ENCODE data around the gene DTHD1.
A peak's percentile ranks its signal among the peaks of the same experiment; 100 is the strongest.

Gene DTHD1

DNA sequence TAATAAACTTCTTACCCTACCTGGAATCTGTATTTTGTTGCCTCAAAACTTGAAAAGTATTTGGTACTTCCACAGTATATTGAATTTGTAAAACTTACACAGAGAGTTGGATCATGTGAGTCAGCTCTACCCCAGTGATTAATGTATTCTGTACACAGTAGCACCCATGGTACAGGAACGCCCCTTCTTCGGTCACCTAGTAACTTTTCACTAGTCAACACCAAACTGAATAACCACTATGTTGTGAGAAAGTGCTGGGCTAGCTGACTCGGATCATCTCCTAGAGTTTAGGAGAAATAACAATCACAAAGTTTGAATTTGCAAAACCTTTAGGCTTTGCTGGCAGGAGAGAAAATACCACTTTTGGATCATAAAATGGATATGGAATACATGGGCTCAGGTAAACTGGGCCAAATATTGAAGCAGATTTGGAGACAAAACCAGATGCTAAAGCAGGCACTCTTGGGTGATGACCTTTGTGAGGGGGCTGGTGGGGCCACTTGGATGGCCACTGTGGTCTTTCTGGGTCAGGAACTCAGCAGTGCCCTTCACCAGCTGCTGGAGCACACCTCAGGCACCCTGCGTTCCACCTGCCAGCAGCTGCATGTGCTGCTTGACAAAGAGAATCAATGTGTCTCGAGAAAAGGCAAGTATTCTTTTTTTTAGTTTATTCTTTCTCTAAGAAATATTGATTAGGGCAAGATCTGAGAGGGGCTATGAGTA, at the start of gene DTHD1:
Gene DTHD1, plus strand, starts transcription at position 233 of the 723 bp plus-strand sequence. Its CDS starts 143 bp downstream, at position 376.
- no peak for DNase-seq

DNA sequence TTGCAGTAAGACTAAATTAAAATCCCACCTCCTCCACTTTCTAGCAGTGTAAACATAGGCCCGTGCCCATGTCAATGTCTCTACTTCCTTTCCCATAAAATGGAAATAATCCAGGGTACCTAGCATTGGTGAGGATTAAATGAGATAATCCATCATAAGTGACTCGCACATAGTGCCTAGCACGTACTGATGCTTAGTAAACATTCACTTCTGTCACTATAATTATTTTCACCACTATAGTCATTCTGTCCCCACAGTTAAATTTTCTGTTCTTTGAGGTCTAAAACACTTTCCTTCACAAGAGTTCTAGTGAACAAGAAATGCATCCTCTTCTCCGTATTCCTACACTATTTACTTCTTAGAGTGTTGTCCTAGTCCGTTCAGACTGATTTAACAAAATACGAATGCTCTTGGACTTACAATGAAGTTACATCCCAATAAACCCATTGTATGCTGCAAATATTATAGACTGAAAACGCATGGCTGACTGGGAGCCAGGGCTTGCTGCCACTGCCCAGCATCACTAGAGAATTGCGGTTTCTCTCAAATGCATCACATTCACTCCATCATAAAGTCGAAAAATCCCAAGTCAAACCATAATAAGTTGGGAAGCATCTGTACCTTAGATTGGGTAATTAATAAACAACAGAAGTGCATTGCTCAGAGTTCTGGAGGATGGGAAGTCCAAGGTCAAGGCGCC, 47.7 kb upstream of the DTHD1 start:
- DNase-seq: no peak

DNA sequence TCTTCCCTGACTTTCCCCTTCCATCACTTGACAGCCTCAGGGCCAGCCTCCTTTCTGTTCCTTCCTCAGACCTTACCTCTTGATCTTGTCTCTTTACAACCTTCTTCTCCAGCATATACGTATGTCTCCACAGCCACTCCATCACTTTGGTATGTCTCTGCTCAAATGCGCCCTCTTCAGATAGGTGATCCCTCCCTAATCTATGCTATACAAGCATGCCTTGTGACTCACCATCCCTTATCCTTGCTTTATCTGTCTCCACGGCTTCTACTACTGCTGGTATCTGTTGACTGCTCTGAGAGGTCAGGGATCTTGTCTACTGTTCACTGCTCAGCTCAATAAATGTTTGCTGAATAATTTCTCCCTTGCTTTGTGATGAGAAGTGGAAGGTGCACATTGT, 46.1 kb upstream of the DTHD1 start:
- DNase-seq: no peak

DNA sequence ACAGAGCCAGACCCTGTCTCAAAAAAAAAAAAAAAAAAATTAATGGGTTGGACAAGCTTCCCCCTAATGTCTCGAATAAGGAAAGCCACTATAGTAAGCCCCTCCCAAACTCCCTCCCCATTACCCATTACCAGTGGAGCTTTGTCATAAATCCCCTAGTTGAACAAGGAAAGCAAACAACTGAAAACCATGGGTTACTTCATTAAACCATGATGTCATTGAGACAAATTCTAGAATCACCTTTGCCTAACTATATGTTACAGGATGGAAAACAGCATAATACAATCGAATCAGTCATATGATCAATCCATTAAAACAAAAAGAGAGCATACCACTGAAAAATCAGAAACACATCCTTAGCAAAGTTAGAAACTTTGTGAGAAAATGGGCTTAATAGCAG, 45.3 kb upstream of the DTHD1 start:
- no peak for DNase-seq

DNA sequence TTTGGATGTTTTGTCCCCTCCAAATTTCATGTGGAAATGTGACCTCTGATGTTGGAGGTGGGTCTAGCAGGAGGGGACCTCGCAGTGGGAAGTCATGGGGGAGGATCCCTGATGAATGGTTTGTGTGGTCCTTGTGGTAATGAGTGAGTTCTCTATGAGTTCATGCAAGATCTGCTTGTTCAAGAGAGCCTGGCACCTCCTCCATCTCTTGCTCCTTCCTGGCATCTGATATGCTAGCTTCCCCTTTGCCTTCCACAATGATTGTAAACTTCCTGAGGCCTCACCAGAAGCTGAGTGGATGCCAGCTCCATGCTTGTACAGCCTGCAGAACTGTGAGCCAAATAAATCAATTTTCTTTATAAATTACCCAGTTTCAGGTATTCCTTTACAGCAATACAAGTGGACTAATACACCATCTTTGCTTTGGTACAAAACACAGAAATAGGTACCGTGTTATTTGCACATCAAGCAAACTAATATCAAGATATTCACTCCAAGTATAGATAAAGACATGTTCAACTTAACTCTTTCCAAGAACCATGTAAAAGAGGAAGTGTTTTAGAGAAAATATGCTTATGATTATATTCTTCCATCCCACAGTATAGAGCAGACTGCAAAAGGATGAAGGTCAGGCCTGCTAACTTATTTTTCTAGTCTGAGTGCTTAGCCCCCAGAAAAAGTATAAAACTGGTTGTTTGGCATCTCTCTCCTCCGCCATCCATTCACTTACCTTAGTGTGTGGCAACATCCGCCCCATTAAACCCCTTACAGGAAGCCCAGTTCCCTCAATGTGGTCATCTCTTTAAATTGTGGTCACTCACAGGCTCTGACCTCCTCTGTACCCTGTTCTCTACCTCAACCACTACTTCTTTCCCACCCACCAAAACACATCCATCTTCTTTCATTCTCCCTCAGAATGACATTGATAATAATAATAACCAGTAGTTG, 43.8 kb upstream of the DTHD1 start:
- no peak for DNase-seq

DNA sequence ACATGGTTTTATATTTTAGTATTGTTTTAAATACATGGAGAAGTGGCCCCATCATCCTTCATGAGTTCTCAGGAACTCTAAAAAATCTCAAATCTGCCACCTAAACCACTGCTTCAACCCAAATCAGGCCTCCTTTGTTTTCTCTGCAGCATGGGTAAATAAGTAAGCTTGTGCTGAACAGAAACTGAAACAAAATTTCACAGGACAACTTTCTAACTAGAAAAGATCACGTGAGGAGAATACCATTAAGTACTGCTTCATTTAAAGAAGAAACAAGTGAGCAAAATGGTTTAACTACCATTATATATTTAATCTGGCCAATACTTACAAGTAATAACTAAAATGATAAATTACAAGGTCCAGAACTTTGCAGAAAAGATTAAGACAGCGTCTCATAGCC, 39.6 kb upstream of the DTHD1 start:
- DNase-seq: no peak

DNA sequence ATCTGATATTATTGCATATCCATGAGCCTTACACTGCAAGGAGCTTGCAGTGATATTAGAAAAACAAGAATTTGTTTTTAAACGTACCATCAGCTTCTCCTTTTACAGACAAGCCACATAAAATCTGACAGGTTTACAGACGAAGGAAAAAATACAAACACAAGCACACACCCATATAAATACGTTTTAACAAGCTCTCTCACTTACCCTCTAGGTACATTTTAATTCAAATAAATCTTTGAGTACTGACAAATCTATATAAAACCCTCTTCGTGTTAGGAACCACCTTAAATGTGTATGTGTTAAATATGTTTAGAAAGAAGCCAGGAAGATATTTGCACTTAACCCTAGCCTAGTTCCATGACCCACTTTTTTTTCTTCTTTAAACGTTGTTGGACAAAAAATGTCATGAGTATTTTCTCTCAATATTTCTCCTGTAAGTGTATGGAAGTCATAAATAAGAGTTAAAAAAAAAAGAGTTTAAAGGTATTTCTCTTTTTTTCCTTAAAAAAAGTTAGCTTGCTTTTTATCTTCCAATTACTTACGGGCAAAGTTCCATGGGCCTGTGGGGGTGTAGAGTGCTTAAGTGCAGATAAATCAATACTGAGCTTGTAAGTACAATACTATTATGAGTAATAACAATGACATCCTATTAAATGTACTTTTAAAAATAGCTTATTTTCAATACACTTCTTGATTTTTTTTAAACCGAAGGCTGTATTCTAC, 38.6 kb upstream of the DTHD1 start:
- DNase-seq: no peak

DNA sequence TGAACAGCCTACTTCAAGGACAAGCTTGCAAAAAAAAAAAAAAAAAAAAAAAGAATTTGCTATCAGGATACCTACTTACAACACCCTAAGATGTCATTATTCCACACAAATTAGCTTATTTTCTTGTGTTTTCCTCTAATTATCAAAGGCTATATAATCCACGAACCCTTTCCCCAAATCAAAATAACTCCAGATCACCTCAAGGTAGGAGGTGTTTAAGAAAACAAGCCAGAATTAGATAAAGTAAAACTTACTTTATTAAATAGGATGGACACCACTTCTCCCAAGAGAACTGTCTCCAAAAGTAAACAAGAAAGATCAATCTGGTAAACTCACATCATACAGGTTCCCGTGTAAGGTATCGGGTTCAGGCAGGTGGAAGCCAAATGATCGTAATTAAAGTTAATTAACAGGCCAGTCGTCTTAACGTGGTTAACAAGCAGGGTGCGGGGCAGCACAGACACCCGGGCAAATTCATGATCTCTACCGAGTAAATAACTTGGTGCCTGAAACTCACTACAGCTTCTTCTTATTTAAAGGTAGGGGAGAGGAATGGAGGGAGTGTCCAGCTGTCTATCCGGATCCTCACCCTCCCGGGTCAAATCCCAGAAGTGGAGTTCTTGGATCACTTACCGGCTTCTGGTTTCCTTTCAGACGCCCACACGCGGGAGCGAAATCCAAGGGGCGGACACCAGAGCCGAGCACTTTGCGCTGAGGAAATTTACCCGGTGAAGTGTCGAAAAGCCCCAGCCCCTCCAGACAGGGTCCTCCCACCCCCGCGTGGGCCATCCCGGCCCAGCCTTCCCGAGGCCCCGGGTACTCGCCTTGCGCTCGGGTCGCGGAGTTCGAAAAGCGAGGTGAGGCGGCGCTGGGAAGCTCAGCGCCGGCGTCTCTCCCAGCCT, 37.8 kb upstream of the DTHD1 start:
- peak; percentile 83 for DNase-seq

DNA sequence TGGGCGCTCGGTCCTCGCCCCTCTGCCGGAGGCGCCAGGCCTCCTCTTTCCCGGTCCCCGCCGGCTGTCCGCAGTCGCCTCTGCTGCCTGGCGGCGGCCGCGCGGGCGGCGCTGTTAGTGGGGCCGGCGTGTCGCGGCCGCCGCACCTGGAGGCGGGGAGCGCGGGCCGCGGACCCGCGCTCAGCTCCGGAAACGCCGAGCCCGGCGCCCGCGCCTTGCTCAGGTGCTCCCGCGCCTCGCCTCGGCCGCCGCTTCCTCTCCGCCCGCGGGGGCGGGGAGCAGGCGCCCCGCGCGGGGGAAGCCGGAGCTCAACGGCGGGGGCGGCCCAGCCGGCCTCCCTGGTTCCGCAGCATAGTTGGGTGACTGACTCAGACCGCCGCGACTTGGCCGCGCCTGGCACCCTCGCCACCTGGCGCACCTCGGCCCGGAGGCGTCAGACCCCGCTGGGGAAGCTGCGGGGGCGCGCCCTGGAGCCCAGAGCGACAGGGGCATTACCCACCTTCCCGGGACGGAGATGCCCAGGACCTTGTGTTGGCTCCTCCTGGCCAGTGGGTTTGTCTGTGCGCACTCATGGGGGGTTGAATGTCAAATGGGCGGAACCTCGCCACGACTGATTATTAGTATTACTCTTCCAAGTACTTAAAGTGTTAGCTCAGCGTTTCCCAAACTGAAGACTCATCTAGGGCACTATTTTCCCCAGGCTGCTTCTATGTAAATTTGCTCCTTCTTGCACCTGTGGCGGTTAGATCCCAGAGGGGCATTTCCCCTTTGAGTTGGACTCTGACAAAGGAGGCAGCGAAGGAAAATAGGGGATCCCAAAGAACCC, 36.9 kb upstream of the DTHD1 start, which contains the start of gene ARAP2:
Gene ARAP2, minus strand, starts transcription at position 258 of the 826 bp plus-strand sequence. CDS start 15,028 bp downstream, outside the sequence.
- peak; percentile 86 for DNase-seq

DNA sequence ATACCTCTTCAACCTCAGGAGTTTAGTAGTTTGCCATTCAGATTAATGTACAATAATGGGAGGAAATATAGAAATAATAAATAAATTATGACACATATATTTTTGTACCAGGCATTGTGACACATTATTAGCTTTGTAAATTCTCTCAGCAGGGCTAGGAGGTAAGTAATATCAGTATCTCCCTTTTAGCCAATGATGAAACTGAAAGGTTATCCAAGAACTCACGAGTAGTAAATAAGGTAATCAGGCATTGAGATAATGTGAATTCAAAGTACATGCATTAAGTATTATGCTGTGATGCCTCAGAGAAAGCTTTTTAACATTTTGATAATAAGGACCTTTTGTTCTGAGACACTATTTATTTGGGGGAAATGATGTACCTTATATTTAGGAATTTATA, 31.8 kb upstream of the DTHD1 start:
- no peak for DNase-seq

DNA sequence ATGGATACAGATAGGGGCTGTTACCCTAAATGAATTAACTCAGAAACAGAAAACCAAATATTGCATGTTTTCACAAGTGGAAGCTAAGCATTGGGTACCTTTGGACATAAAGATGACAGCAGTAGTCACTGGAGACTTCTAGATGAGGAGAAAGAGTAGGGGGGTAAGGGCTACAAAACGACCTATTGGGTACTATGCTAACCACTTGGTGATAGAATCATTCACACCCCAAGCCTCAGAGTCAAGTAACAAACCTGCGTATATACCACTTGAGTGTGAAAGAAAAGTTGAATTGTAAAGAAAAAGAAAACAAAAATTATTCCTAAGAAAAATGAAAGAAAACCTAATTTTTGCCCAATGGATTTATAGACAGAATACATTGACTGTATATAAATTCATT, 29.4 kb upstream of the DTHD1 start:
- DNase-seq: no peak

DNA sequence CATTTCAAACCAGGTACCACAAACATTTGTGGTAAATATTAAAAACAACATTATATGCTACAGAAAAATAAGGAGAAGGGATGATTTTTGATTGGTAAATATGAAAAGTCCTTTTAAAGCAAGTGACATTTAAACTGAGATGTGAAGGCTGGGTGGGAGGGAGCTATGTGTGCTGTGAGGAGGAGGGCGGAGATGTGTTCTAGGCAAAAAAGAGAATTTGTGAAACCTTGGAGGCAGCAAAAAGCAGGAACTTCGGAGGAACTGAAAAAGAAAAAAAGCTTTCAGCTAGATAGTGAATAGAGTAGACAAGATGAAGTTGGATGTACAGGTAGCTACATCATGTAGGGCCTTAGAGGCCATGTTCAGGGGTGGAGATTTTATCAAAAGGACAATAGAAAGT, 27.0 kb upstream of the DTHD1 start:
- no peak for DNase-seq

DNA sequence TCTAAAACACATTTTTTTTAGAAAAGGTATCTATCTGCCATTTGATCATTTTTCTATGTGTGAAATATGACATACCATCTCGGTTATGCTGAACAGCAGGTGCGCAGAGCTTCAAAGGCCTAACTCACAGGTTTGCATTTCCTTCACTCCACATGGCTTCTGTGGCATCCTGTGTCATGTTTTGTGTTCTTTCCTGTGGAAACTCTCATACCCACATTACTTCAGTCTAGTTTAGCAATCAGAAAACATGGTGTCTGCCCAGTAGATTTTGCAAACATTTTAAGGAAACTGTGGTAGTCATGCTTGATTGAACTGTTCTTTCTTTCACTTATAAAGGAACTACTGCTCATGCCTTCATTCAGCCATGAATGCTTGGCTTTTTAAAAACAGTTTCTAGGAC, 25.8 kb upstream of the DTHD1 start:
- no peak for DNase-seq

DNA sequence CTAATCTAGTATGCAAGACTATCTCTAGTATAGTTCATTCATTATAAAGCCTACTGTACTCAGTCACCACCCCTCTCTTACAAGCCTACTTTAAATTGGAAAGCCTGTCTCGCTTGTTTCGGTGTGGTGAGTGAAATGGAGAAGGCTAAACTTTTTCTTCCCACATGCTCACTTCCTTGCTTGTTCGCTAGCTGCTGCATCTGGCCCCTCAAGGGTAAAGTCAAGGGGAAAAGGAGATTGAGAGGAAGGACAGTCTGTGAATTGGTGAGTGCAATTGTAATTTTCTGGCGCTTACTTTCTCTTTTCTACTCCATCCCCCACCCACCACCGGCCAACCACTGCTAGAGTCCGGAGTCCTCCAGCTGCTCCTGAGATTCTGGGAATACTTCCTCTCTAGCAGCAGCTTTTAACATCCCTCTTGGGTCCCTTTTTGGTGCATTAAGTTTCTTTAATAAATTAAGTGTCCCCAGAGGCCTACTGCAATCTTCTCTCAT, 25.0 kb upstream of the DTHD1 start:
- DNase-seq: no peak

DNA sequence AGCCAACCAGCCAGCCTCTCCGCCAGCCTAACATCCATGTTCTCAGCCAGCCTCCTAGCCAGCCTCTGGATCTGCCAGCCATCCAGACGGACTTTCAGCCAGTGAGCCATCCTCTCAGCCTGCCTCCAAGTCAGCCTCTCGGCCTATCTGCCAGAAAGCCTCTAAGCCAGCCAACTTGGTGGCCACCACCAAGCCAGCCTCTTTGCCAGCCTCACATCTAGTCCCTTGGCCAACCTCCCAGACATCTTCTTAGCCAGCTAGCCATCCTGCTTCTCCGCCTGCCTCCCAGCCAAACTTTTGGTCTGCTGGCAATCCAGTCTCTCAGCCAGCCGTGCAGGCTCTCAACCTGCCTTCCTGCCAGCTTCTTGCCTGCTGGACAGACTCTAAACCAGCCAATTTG, 20.7 kb upstream of the DTHD1 start:
- no peak for DNase-seq

DNA sequence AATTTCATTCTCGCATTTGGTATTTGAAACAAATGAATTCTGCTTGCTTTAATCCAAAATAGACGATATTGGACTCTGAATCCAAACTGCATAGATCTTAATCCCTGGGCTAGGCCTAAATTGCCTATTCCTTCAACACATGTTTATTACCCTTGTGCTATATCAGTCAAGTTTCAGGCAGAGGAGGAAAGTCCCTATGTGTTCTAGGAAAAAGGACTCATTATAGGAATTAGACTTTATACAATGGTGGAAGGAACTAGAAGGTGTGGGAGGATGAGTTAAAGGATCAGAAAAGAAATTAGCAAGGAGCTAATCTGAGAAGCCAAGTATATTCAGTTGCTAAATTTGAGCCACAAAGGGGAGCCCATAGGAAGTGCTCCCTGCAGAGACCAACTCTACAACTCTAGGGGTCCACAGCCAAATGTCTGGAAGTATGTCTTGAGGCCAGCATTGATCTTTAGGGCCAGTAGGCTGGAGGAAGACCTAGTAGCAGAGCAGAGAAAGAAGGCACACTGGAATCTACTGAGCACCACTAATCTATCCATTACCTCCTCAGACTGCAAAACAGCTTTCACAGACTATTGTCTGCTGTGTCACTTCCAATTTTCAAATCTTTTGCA, 17.1 kb upstream of the DTHD1 start:
- DNase-seq: no peak

DNA sequence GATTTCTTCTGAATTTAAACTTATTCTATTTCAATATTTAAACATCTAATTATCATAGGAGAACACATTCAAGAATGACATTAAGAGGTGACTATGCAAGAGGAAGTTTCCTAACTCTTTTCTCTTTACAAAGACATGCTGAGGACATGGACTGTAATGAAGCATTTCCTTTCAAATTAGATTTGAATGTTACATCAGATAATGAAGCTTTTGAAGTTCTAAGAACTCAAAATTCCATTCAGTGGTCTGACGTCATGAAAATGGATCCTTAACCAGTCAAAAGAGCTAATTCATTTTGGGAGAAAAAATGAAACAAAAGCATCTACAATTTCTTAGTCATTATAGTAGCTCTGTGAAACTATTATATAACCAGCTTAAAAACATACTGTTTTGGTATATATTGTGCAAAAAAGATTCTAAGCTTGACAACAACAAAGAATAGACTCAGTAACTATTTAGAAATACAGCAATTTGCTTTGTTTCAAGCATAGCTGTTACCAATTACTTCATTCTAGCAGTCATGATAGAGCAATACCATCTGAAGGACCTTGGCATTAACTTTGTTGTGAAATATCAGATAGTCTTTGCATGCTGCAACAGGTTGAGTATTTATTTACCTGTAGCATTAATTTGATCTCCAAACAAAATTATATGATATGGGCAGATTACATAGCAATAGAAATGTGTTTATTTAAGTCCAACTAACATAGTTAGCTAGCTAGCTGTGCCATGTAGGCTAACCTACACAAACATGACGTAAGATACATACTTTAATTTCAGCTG, 13.7 kb upstream of the DTHD1 start:
- DNase-seq: no peak

DNA sequence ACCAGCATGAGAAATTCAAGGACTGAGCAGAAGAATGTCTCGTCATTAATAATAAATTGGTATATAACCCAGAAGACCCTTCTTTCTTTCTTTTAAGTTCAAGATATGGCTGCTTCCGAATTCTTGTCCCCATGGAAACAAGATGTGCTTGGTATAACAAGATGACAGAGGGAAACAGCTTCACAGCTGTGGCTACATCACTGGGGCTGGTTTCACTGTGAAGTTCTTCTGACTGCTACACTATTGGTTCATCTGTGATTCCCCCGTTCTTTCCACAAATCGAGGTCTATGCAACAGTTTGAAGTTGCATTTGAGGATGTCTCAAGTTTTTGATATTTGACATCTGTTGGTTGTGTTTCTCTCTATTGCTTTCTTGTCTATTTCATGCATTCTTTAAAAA, 12.3 kb upstream of the DTHD1 start:
- no peak for DNase-seq

DNA sequence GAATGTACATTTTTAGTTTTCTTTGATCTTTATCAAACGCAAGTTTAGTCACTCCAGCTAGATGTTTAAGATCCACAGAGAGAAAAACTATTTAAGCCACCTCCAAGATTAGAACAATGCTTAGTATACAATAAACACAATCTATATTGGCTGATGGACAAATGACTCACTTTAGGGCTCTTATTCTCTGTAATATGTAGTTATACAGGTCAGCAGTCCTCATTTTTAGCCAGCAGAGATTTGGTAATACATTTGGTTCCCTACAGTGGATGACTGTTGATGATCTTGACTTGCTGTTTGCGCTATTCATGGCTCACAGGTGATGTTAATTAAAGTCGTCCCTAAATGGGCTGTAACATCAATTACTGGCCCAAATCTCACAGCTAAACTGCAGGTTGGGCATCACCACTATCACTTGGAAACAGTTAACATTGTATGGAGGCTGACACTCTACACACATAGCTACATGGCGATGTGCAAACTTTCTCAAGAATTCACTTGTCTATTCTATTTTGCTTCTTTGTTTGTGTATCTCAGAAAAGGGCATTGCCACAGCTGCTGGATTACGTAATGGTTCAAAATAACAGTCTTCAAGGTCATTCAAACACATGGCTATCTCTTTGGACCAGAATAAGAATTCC, 11.8 kb upstream of the DTHD1 start:
- DNase-seq: no peak
